Esophagus squamous epithelium (tissue), 5 donors: Measurements from ENCODE around the gene ZNF420. TPM values are rescaled to one million over a fixed set of nuclear protein-coding genes. Genes with fewer than 3 reads are reported as not detected.

ENCODE experiments used
- DNase-seq: peaks from one replicate; lab custom pipeline; 2025; lab: John Stamatoyannopoulos, UW
- H3K27ac ChIP-seq, 4 donors: fragments of 200-600 bp; sonication (generic); one replicate each; pipeline ENCODE4 v1.5.1; 2016 to 2019; ENCODE audit warnings: mild to moderate bottlenecking in 1 of 4
- H3K27me3 ChIP-seq, 4 donors: fragments of 200-600 bp; sonication (generic); 1 replicate in 3 of 4; 2 replicates in 1 of 4; pipeline versions ENCODE4 v1.5.1 to v1.6.0; 2017 to 2021; ENCODE audit warnings: antibody characterized with exemption in 1 of 4
- H3K36me3 ChIP-seq, 3 donors: fragments of 200-600 bp; sonication (generic); one replicate each; pipeline ENCODE4 v1.5.1; 2016 to 2019
- H3K4me1 ChIP-seq, 3 donors: fragments of 200-600 bp; sonication (generic); one replicate each; pipeline ENCODE4 v1.5.1; 2017 to 2019
- H3K4me3 ChIP-seq, 4 donors: fragments of 200-600 bp; sonication (generic); 1 replicate in 3 of 4; 2 replicates in 1 of 4; pipeline ENCODE4 v1.5.1; 2016 to 2019; ENCODE audit warnings: mild to moderate bottlenecking in 2 of 4, moderate library complexity in 1 of 4
- H3K9me3 ChIP-seq, 3 donors: fragments of 200-600 bp; sonication (generic); one replicate each; pipeline ENCODE4 v1.5.1; 2016 to 2019
- CTCF ChIP-seq, 6 experiments: fragments of 450-650 bp in 4 of 6; fragments of 200-600 bp in 2 of 6; sonication (generic) in 2 of 6; IDR thresholded peaks; one replicate each; pipeline ENCODE4 v1.5.1; 2016 to 2019; ENCODE audit warnings: antibody characterized with exemption in 6 of 6, mild to moderate bottlenecking in 4 of 6, moderate library complexity in 4 of 6
- POLR2A ChIP-seq, 4 donors: fragments of 450-650 bp; IDR thresholded peaks; one replicate each; pipeline ENCODE4 v1.6.1; 2017; ENCODE audit warnings: antibody characterized with exemption in 4 of 4, mild to moderate bottlenecking in 4 of 4, moderate library complexity in 3 of 4
- WGBS, 2 donors: methylation state at CpG; one replicate each; pipeline ENCODE4 v1.1.5; 2018; 5-methylcytosine and 5-hydroxymethylcytosine counted together
- intact Hi-C: fragments of 100-400 bp; cut with DNase I; formaldehyde crosslinking; loops from one replicate; pipeline ENCODE4 v1.15.0; 2022
- total RNA-seq, 4 donors: library from RNA; depleted of rRNA; stranded (reverse); fragments of >200 nt; gene quantifications; one replicate each; pipeline ENCODE4 v1.1.0, GENCODE V29; 2016
- donor health status: DM: yes; HTN: yes; CAD: no.

The ZNF420 gene
- total RNA-seq = 1 to 10 TPM; 2.7 to 7.6 (median 4.6) TPM

- H3K27me3 ChIP-seq = no peaks in the 10 kb centered on the region
- peak within 1 kb of the TSS; percentile 79 to 86 (median 82) for H3K4me3 ChIP-seq
- TF ChIP-seq CTCF (IDR thresholded peaks at IDR 0.05) = peak in 1 of 6 experiments; percentile 2
- TF ChIP-seq POLR2A (IDR thresholded peaks at IDR 0.05) = peak in 3 of 4 donors; percentile 19 to 60 (median 20)
- peaks cover 0 to 19% (median 0%) of the 10 kb centered on the region in 3 donors for H3K36me3 ChIP-seq
- intact Hi-C loops = no loop called here
- H3K9me3 ChIP-seq = peaks cover 0 to 27% (median 17%) of the 10 kb centered on the region in 3 donors
- peak within 1 kb of the TSS; percentile 87 to 92 (median 88) for H3K27ac ChIP-seq
- WGBS, 2 donors = 0% methylated on average over 5 to 19 of the region's 61 CpGs
- peaks cover 0 to 23% (median 8%) of the 10 kb centered on the region in 3 donors for H3K4me1 ChIP-seq
- DNase-seq = peak; percentile 74
Measured at GRCh38 chr19:37077934-37078716, at the start of gene ZNF420. ZNF420 (plus strand) TSS chr19:37078433; CDS start chr19:37089119, 10,686 bp downstream.

- Histone ChIP-seq H3K9me3 (peaks cover 0 to 38% (median 16%) of the 10 kb centered on the region in 3 donors), H3K27me3 (no peaks in the 10 kb centered on the region), H3K4me3 (no peak overlapping the region), H3K27ac (no peak overlapping the region), H3K36me3 (no peaks in the 10 kb centered on the region), H3K4me1 (no peaks in the 10 kb centered on the region)
- no peak for DNase-seq
- intact Hi-C loops = no loop called here
- TF ChIP-seq POLR2A (IDR thresholded peaks at IDR 0.05) = no peak
- no peak for TF ChIP-seq CTCF (IDR thresholded peaks at IDR 0.05)
- 28 to 31% methylated on average over 1 of the region's 1 CpG for WGBS, 2 donors
Measured at GRCh38 chr19:37045140-37045539, 33.1 kb upstream of the ZNF420 start.

- Histone ChIP-seq H3K27ac (no peak overlapping the region), H3K36me3 (no peaks in the 10 kb centered on the region), H3K4me1 (no peaks in the 10 kb centered on the region), H3K27me3 (no peaks in the 10 kb centered on the region), H3K9me3 (peaks cover 0 to 69% (median 31%) of the 10 kb centered on the region in 3 donors), H3K4me3 (no peak overlapping the region)
- TF ChIP-seq CTCF (IDR thresholded peaks at IDR 0.05) = no peak
- no peak for TF ChIP-seq POLR2A (IDR thresholded peaks at IDR 0.05)
- WGBS, 2 donors = 91 to 94% methylated on average over 8 to 12 of the region's 22 CpGs
- intact Hi-C loops = no loop called here
- no peak for DNase-seq
Measured at GRCh38 chr19:37055330-37055729, 22.9 kb upstream of the ZNF420 start.

GRCh38 chr19:37056776-37057175 lies 21.5 kb upstream of the ZNF420 start:
- H3K36me3 ChIP-seq = no peaks in the 10 kb centered on the region

More at GRCh38 chr19:37056776-37057175, 21.5 kb upstream of the ZNF420 start:
- DNase-seq = no peak
- H3K27ac ChIP-seq = no peak overlapping the region
- no peaks in the 10 kb centered on the region for H3K27me3 ChIP-seq
- TF ChIP-seq POLR2A (IDR thresholded peaks at IDR 0.05) (no peak), CTCF (IDR thresholded peaks at IDR 0.05) (no peak)
- no CpG with 5 or more reads among the region's 24 CpGs for WGBS, 2 donors
- H3K4me3 ChIP-seq = no peak overlapping the region
- H3K9me3 ChIP-seq = peaks cover 0 to 84% (median 31%) of the 10 kb centered on the region in 3 donors
- no peaks in the 10 kb centered on the region for H3K4me1 ChIP-seq
- intact Hi-C loops = no loop called here
